ENCODE results near the gene PCSK2. TPM values are rescaled to one million over a fixed set of nuclear protein-coding genes. Genes with fewer than 3 reads are reported as not detected.

The PCSK2 gene
- total RNA-seq, 1 experiment from 2014 or later = not detected

DNA sequence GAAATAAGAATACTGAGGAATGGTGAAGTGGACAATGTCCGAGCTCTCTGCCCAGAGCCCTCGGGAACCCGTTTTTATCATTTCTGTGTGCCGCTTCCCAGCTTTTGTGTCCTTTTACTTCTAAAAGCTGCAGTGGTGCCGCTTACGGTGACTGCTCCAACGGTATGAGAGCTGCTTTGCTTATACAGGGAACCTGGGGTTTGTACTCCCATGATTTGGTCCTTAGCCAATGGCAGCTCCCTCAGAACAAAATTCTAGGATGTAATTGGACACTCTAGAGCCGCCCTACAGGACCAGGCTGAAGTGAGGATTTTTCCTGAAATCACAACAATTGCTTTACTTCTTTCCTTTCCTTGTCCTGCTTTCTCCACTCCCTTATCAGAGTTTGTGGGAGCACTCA lies 24.2 kb upstream of the PCSK2 start:
- no peak overlapping the region for H2AFZ ChIP-seq
- CTCF ChIA-PET = no interaction called here

DNA sequence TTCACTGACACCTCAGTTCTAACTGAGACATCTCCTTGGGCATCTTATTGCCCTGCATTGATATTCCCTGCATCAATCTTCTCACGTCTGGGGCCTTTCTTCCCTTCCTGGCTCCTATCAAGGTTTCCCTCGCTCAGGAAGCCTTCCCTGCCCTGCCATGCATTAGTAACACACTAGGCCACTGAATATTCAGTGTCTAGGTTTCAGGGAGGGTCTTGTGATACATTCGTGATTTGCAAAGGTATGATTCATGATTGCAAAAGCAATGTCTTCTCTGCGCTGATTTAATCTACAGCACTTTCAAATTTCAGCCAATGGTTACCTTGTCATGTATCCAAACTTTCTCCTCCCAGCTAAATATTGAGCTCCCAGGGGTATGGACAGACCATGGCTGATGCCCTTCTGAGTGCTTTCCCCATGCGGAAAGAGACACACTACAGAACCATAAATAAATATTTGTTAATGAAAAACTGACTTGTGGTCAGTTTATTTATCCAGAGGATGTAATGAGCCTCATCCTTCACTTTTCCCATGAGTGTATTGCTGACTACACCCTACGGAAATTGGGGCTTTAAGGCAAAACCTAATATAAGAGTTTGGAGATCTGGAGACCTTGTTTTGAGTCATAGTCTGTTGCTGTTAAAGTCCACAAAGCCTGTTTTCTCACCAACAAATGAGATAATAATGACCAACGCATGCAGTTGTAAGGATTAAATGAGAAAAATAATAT lies 21.6 kb upstream of the PCSK2 start:
- no peak for TF ChIP-seq EZH2 (IDR thresholded peaks at IDR 0.05; ENCODE audit: low read depth)
- TF ChIP-seq, protein P1, sequence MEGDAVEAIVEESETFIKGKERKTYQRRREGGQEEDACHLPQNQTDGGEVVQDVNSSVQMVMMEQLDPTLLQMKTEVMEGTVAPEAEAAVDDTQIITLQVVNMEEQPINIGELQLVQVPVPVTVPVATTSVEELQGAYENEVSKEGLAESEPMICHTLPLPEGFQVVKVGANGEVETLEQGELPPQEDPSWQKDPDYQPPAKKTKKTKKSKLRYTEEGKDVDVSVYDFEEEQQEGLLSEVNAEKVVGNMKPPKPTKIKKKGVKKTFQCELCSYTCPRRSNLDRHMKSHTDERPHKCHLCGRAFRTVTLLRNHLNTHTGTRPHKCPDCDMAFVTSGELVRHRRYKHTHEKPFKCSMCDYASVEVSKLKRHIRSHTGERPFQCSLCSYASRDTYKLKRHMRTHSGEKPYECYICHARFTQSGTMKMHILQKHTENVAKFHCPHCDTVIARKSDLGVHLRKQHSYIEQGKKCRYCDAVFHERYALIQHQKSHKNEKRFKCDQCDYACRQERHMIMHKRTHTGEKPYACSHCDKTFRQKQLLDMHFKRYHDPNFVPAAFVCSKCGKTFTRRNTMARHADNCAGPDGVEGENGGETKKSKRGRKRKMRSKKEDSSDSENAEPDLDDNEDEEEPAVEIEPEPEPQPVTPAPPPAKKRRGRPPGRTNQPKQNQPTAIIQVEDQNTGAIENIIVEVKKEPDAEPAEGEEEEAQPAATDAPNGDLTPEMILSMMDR (conservative IDR thresholded peaks at IDR 0.05) = no peak
- no peaks in the 10 kb centered on the region for H3K36me3 ChIP-seq (ENCODE audit: low read depth)
- no TSS peak for BruUV-seq (replicated peaks)
- ChIA-PET CTCF (no interaction called here), POLR2A (ENCODE audit: unreplicated experiment) (interaction anchor here (0.9 kb wide), 1 partner anchor 260 kb away, joined by 4 read pairs; no protein-coding TSS in a partner anchor)
- peaks cover 33% of the 10 kb centered on the region for H3K27me3 ChIP-seq (ENCODE audit: insufficient read depth, low read depth)
- H3K9me2 ChIP-seq (ENCODE audit: insufficient read depth) = no peaks in the 10 kb centered on the region
- intact Hi-C loops (cut with micrococcal nuclease; ENCODE audit: unreplicated experiment) = no loop called here
- H3K4me2 ChIP-seq = no peak overlapping the region
- no peak for DNase-seq
- no peaks in the 10 kb centered on the region for H3K9me3 ChIP-seq (ENCODE audit: insufficient read depth, low read depth)
- H3K4me1 ChIP-seq (replicated peaks; ENCODE audit: insufficient read depth) = no peaks in the 10 kb centered on the region
- no peaks in the 10 kb centered on the region for H4K20me1 ChIP-seq (ENCODE audit: insufficient read depth)
- no peaks in the 10 kb centered on the region for H3F3A ChIP-seq (ENCODE audit: insufficient read depth, low read depth)
- no peak overlapping the region for H3K4me3 ChIP-seq
- no peak overlapping the region for H2AFZ ChIP-seq
- no peak overlapping the region for H3K27ac ChIP-seq
- H3K79me2 ChIP-seq (ENCODE audit: low read depth) = no peaks in the 10 kb centered on the region

More for the DNA sequence above, 24.2 kb upstream of the PCSK2 start:
- POLR2A ChIA-PET (ENCODE audit: unreplicated experiment) = no interaction called here
- no peak for DNase-seq
- H4K20me1 ChIP-seq (ENCODE audit: insufficient read depth) = no peaks in the 10 kb centered on the region
- intact Hi-C loops (cut with micrococcal nuclease; ENCODE audit: unreplicated experiment) = no loop called here
- TF ChIP-seq, protein P1 (conservative IDR thresholded peaks at IDR 0.05) = no peak
- no peak for TF ChIP-seq EZH2 (IDR thresholded peaks at IDR 0.05; ENCODE audit: low read depth)
- no peaks in the 10 kb centered on the region for H3K9me2 ChIP-seq (ENCODE audit: insufficient read depth)
- no TSS peak for BruUV-seq (replicated peaks)
- H3K36me3 ChIP-seq (ENCODE audit: low read depth) = no peaks in the 10 kb centered on the region
- no peaks in the 10 kb centered on the region for H3K79me2 ChIP-seq (ENCODE audit: low read depth)
- H3K27ac ChIP-seq = no peak overlapping the region
- no peaks in the 10 kb centered on the region for H3F3A ChIP-seq (ENCODE audit: insufficient read depth, low read depth)
- H3K4me1 ChIP-seq (replicated peaks; ENCODE audit: insufficient read depth) = no peaks in the 10 kb centered on the region
- H3K4me3 ChIP-seq = no peak overlapping the region
- H3K9me3 ChIP-seq (ENCODE audit: insufficient read depth, low read depth) = no peaks in the 10 kb centered on the region
- H3K27me3 ChIP-seq (ENCODE audit: insufficient read depth, low read depth) = peaks cover 33% of the 10 kb centered on the region
- no peak overlapping the region for H3K4me2 ChIP-seq

DNA sequence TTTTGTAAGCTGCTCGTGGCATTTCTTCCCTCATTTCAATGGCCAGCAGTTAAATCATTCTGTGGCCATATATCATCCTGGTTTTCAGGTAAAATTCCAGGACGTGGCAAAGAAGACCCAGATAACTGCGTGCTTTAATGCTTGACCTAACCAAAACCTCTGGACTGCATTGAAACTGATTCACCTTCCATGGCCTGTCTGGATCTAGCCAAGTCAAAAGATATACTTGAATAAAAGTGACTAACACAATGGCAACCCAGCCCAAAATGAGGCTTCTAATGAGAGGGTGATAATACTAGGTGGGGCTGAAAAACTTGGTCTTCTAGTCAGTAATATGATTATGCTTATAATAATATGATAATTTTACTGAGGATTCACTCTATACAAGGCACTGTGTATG lies 16.5 kb upstream of the PCSK2 start:
- no peaks in the 10 kb centered on the region for H3F3A ChIP-seq (ENCODE audit: insufficient read depth, low read depth)
- no peaks in the 10 kb centered on the region for H3K4me1 ChIP-seq (replicated peaks; ENCODE audit: insufficient read depth)
- CTCF ChIA-PET = no interaction called here
- no peak overlapping the region for H3K4me3 ChIP-seq
- TF ChIP-seq, protein P1 (conservative IDR thresholded peaks at IDR 0.05) = no peak
- no peak for TF ChIP-seq EZH2 (IDR thresholded peaks at IDR 0.05; ENCODE audit: low read depth)
- no peak overlapping the region for H3K4me2 ChIP-seq
- POLR2A ChIA-PET (ENCODE audit: unreplicated experiment) = no interaction called here
- intact Hi-C loops (cut with micrococcal nuclease; ENCODE audit: unreplicated experiment) = no loop called here
- no peak overlapping the region for H2AFZ ChIP-seq
- H3K27me3 ChIP-seq (ENCODE audit: insufficient read depth, low read depth) = peaks cover 9% of the 10 kb centered on the region; the same call in 1 of the 2 replicates
- BruUV-seq (replicated peaks) = no TSS peak
- no peaks in the 10 kb centered on the region for H3K9me3 ChIP-seq (ENCODE audit: insufficient read depth, low read depth)
- no peak for DNase-seq
- H3K9me2 ChIP-seq (ENCODE audit: insufficient read depth) = no peaks in the 10 kb centered on the region
- H3K79me2 ChIP-seq (ENCODE audit: low read depth) = no peaks in the 10 kb centered on the region
- no peaks in the 10 kb centered on the region for H3K36me3 ChIP-seq (ENCODE audit: low read depth)
- no peak overlapping the region for H3K27ac ChIP-seq
- H4K20me1 ChIP-seq (ENCODE audit: insufficient read depth) = no peaks in the 10 kb centered on the region

Data from PC-9 (cell line).